Stimulated activated CD8-positive, alpha-beta memory T cell treated with anti-CD3 and anti-CD28 coated beads, Interleukin-7, amount 100 ng/mL, for 4 hours (primary cell): ENCODE results near the gene SFMBT2.
"Not testable (repeated sequence)": the region's sequence is repeated elsewhere in the genome, so short reads cannot be mapped to it uniquely, and the experiment has no call there.

Experiments used
- DNase-seq, 2 donors: peaks; one replicate each; pipeline ENCODE4 v3.0.0-alpha.2; 2020; ENCODE audit warnings: low read depth in 2 of 2

Gene SFMBT2

DNA sequence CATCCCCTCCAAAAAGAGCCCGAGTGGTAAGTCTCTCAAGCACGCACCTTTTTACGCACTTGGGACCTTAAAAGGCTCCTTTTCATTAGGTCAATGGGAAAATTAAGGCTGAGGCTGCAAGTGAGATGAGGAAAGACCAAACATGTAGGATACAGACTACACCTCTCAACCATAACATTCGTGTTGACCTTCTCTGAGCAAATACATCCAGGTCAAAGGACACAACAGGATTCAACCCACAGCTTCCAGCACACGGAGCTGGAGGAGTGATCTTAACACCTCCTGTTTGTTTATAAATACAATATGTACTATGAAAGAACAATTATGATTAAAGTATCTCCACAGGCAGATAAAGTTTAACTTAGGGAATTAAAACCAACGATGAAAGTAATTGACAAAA, 9.7 kb downstream of the SFMBT2 start:
- DNase-seq: no peak

DNA sequence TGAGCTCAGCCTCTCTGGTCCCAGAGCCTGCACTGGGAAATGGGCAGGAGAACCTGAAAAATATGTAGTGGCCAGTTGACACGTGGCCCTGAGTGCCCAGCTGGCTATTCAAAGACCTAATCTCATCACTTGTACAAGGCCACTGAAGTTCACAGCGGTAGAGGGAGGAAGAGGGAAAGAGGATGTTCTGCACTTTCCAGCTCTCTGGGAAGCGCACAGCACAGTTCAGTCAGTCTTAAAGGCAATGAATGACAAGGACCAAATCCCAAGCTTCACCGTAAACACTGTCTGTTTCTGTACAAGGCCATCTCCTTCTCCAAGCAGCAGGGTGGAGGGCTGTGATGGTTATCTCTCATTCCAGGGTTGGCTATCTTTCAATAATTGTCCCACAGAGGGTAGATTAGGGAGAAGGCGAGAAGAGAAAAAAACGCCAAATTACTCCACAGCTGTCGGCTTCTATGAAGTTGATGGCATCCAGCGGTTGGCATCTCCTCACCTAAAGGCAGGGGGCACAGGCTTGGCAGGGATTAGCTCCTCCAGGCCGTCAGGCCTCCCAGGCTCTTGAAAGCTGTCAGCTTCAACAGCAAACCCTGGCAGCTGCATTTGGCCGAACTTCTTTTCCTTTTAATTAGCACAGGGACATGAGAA, 10.6 kb downstream of the SFMBT2 start:
- no peak for DNase-seq

DNA sequence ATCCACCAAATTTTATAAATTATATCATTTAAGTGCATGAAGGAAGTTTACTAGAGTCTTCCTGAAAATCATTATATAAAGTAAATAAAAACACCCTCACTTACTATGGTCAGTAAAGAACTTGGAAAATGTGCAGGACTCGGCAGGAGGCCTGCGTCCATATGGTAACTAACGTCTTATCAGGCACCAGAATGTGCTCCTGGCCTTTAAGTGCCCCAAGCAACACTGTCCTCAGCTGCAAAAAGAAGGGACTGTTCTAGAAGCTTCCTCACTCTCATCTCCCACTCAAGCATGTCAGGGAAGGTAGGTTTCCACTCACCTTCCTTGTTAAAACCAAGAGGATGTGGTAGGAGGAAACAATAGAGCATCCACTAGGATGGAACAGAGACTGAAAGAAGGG, 11.3 kb downstream of the SFMBT2 start:
- DNase-seq: no peak

DNA sequence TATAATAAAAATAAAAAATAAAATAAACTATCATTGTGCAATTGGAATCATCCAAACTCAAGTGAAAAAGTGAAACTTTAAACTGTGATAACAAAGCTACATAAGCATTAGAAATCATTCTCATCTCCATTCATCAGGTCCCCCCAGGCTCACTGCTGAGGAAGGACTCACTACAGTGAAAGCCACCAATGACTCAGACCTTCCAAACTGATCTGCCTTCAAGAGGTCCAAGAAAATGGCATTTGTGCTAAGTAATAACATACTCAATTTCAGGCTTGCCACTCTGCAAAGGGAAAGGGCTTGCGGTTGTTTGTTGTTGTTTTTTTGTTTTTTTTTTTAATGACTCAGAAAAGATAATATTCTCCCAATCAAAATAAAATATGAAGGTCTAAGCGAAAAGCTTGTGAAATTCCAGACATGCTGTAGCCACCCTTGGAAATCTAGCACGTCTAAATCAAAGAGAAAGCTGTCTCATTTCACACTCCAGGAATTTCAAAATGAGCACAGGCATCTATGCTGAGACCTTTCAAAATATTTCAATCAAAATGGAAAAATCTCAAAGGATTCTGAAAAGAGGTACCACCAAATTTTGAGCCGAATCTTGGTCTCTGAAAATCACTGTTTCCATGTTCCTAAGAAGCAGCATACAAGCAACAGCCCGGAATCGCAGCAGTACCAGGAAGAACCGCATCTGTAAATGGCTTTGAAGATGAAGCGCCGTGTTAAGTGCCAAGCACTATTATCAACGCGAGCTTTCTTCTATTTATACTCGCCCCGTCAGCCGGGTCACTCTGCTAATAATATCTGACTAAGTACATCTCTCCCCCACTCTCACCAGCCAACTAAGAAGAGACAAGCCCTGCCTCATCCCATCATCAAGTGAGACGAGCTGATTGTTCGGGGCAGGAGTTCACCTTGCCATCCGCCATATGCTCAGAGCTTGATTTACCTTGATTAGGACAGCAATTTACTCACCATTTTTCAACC, 13.5 kb downstream of the SFMBT2 start:
- peak in 1 of 2 donors; percentile 11 for DNase-seq

DNA sequence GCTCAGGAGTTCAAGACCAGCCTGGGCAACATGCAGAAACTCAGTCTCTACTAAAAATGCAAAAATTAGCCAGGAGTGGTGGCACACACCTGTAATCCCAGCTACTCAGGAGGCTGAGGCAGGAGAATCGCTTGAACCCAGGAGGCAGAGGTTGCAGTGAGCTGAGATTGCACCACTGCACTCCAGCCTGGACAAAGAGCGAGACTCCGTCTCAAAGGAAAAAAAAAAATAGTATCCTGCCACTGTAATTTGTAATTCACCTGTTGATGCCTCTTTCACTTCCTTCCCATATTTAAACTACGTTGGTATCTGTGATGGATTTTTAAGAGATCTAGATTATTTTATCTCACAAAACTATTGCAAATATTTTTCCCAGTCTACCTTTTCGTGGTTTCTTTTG, 18.5 kb downstream of the SFMBT2 start:
- not testable (repeated sequence) for DNase-seq

DNA sequence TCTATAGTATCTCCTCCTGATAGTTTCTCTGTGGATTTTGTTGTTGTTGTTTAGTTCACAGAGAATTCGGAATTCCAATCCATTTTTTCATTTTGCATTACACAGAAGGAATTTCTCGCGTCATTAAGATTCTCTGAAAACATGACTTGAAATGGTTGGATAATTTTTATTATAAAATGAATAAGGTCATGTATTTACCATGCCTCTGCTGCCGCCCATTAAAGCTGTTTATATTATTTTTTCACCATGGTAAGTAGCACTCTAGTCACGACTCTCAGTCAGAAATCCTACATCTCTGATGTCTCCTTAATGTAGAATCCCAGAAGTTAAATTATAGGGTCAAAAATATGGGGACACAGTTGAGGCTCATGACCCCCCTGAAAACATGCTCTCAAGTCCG, 19.1 kb downstream of the SFMBT2 start:
- no peak for DNase-seq

DNA sequence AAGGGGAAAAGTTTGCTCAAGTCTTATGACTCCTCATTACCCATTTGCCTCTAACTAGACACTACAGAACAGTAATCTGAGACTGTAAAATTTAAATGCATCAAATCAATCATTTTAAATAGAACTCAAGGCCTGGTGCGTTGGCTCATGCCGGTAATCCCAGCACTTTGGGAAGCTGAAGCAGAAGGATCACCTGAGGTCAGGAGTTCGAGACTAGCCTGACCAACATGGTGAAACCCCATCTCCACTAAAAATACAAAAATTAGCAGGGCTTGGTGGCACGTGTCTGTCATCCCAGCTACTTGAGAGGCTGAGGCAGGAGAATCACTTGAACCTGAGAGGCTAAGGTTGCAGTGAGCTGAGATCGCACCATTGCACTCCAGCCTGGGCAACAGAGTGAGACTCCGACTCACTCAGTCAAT, 20.1 kb downstream of the SFMBT2 start:
- DNase-seq: not testable (repeated sequence)

DNA sequence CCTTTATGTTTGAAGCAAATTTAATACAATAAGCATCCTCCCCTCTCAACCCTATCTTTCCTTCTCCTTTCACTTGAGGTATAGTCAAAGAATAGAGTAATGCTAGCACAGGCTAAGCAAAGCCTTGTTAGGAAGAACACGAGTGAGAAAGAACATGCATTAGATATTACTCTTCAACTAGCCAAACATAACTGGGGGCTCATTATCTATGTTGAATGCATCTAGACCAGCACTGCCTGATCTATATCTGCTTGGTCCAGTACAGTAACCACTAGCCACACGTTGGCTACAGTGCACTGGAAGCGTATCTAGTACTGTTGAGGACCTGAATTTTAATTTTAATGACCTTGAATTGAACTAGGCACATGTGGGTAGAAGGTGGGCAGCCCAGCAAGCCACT, 21.0 kb downstream of the SFMBT2 start:
- no peak for DNase-seq

DNA sequence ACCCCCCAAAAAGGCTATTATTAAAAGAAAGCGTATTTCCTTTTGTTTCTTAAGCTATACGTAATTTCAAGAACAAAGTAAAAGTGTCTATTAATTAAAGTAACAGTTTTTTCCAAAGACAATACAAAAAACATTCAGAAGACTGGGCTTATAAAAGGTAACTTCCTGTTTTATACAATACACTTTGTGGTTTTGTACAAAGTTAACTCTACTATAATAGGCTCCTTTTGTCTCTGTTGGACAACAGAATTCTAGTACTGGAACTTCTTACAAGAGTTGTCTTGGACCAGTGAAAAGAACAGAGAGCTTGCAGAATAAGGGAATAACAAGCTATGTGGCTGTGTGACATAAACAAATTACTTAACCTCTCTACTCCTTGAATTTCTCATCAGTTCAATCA, 21.5 kb downstream of the SFMBT2 start:
- DNase-seq: no peak

DNA sequence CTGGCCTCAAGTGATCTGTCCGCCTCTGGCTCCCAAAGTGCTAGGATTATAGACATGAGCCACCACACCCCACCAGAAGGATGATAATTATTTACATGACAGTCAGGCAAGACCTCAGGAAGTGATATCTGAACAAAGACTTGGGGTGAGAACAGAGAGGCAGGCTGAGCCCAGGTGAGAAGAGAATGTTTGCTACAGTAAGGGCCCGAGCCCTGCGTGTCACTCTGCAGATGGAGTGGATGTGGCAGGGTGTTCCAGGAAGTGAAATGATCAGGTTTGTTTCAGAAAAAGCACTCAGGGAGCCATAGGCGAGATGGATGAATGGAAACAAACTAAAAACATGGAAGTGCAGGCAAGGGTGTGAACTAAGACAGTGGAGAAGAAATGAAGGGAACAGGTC, 22.2 kb downstream of the SFMBT2 start:
- DNase-seq: peak in 1 of 2 donors; percentile 38

DNA sequence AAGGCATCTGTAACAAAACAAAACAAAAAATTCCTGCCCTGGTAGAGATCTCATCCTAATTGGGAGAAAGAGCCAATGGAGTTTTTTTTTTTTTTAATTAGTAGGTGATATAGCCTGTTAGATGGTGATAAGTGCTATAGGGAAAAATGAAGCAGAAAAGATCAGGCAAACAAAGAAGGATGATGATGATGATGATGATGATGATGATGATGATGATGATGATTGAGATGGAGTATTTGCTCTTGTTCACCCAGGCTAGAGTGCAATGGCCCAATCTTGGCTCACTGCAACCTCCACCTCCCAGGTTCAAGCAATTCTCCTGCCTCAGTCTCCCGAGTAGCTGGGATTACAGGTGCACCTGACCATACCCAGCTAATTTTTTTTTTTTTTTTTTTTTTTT, 22.7 kb downstream of the SFMBT2 start:
- DNase-seq: not testable (repeated sequence)

DNA sequence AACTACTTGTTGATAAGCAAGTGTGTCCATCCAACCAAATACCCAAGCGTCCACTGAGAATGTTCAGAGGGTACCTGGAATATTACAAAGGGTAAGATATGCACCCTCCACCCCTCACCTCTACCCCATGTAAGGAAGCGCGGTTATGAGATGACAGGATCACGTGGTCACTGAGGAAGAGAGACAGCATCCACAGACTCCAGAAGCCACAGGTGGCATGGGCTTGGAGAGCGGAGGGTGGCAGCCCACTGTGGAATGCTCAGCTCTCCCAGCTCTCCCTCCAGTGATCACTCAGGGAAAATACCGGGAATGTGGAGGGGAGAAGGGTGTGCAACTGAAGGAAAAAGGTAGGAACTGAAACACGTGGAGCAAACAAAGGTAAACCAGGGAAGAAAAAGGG, 25.7 kb downstream of the SFMBT2 start:
- DNase-seq: no peak

DNA sequence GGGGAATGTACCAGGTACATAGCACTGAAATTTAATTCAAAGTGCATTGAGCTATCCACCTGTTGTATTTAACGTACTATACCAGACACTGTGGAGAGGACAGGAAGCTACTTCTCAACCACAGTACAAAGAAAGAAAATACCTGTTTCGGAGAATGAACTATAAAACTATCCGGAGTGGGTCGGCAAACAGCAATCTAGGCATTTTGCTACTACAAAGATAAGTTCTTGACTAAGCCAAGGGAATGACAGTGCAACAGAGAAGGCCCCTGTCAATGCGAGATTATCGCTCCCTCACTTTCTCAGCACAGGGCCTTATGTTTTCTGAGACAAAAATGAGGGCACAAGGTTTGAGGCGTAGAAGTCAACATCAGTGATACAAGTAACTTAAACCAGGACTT, 27.4 kb downstream of the SFMBT2 start:
- no peak for DNase-seq

DNA sequence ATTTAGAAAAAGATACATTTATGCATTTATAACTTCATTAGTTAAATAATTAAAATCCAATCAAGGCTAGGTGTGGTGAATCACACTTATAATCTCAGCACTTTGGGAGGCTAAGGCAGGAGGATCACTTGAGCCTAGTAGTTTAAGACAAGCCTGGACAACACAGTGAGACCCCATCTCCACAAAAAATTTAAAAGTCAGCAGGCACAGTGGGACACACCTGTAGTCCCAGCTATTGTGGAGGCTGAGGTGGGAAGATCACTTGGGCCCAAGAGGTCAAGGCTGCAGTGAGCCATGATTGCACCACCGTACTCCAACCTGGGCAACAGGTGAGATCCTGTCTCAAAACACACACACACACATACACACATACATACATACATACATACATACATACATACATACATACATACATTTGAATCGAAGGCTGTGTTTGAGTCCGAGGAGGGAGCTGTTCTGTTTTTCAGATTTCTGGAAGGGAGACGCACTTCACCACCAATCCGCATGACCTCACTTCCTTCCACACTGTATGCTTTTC, 30.1 kb downstream of the SFMBT2 start:
- no peak for DNase-seq

DNA sequence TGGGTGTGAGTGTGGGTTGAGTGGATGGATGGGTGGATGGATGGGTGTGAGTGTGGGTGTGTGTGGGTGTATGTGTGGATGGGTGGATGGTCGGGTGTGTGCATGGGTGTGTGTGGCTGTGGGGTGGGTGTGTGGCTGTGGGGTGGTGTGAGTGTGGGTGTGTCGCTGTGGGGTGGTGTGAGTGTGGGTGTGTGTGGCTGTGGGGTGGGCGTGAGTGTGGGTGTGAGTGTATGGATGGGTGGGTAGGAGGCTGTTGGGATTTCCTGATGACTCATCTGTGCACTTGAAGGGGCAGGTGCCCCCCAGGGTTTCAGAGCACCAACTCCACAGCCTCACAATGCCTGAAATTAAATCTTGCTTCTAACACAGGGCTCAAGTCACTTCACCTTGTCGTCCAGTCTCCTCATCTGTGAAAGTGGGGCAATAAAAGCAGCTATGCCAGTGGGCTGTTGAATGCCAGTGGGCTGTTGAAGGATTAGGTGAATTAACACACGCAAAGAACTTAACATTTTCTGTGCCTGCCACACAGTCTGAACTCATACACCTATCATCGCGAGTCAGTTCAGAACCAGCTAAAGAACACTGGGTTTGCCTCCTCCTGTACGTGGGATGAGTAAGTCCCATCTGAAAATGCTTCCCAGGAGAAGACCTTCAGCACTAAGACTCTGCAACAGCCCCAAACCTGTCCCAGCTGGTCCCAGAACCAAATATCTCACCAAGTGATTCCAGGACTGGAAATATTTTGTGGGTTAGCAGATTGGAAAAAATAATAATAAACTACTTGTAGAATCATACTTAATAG, 32.0 kb downstream of the SFMBT2 start:
- peak; percentile 20 to 32 for DNase-seq

DNA sequence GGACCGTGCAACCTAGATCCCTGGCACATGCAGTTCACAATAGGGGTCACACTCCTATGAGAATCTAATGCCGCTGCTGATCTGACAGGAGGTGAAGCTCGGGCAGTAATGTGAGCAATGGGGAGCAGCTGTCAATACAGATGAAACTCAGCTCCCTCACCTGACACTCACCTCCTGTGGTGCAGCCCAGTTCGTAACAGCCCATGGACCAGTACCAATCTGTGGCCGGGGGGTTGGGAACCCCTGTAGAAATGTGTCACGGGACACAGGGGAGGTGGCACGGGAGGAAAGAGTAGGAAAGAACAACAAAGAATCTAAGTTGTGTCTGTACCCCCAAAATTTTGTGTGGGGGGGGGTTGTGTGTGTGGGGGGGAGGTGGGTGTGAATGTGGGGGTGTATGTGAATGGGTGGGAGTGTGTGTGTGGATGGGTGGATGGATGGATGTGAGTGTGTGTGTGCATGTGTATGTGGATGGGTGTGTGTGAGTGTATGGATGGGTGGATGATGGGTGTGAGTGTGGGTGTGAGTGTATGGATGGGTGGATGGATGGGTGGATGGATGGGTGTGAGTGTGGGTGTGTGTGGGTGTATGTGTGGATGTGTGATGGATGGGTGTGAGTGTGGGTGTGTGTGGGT, 33.1 kb downstream of the SFMBT2 start:
- no peak for DNase-seq

DNA sequence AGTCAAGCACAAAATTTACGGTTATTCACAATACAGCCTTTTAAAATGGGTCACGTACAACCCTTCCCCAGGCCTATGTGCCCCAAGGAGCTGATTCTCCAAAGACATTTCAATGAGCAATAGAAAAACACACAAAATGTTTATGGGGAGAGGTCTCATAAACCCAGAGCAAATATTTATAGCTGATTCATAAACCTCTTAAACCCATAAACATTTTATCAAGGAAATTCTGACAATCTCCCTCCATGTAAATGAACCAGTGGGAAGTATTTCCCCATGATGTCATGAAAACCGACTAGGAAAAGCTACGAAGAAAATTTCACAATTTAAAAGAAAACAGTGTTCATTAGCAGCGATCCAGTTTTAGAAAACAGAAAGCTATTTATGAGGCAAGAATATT, 36.0 kb downstream of the SFMBT2 start:
- no peak for DNase-seq

DNA sequence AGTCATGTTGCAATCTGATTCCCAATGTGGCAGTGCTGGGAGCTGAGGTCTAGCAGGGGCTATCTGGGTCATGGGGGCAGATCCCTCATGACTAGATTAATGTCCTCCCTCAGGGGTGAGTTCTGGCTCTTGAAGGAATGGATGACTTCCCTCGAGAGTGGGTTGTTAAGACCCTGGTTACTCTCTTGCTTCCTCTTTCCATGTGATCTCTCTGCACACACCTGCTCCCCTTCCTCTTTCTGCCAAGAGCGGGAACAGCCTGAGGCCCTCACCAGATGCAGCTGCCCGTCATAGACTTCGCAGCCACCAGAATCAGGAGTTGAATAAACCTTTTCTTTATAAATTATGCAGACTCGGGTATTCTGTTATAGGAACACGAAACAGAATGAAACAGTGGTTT, 37.8 kb downstream of the SFMBT2 start:
- no peak for DNase-seq

DNA sequence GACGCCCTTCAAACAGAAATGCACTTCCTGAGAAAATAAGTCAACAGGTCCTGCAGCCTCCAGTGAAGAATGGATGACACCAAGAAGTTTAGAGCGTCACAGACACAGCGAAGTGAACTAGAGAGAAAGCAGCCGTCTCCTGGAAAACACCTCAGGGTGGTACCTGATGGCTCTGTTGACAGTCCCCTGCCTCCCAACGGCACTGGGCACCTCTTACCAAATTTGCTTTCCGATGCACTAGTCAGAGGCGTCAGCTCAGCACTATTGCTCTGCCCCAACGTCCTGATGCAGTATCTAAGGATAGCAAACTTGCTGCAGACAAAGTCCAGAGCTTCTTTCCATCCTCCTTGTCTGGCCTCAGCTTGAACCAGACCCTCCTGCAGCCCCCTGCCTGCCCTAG, 38.3 kb downstream of the SFMBT2 start:
- DNase-seq: no peak

DNA sequence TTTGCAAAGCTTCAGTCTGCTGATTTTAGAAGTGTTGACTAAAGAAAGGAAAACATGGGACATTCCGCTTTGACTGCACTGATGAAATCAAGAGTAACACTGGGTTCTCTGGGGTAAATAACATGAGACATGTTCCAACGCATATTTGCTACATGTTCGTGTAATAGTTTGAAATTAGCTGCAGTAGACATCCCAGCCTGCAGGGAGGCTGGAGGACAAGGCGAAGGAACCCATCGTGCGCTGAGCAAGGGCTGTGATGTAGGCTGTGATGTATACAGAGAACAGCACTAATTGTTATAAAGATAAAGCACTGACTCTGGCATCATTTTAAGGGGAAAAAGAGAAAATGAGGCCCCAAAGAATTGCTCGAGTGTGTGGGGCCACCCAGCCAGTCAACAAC, 40.3 kb downstream of the SFMBT2 start:
- no peak for DNase-seq

DNA sequence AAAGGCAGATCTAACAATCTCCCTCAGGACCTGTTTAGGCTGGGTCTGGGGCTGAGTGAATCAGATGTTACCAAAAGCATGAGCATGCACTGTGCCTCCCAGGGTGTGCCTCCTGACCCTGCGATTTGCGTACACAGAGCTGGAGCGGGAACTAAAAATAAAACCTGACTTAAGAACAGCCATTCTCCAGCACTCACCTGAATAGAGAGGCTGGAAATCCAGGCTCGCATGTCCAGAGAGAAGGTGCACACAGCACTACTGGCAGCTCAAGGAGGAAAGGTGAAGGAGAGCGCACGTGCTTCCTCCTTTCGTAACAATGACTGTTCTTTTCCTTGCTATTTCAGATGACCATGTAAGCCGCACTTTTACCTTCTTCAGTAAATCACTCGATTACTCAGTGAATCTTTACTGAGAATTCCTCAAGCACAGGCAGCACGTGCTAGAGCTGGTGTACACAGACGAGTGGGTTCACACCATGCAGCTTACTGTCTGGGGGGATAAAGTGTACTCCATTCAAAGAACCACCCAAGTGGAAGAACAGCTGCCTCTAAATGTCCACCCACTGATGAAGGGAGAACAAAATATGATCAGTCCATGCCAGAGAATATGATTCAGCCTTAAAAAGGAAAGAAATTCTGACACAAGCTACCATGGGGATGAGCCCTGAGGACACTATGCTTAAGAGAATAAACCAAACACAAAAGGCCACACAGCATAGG, 45.6 kb downstream of the SFMBT2 start:
- DNase-seq: no peak
